Mammary microvascular endothelial cell (primary cell): ENCODE data around the gene HELZ. TPM values are rescaled to one million over a fixed set of nuclear protein-coding genes. Genes with fewer than 3 reads are reported as not detected.

Experiments
- total RNA-seq: library from RNA; depleted of rRNA; stranded (reverse); fragments of >200 nt; gene quantifications from 2 replicates; pipeline ENCODE4 v1.2.3, GENCODE V29; 2015

Gene HELZ, protein sequence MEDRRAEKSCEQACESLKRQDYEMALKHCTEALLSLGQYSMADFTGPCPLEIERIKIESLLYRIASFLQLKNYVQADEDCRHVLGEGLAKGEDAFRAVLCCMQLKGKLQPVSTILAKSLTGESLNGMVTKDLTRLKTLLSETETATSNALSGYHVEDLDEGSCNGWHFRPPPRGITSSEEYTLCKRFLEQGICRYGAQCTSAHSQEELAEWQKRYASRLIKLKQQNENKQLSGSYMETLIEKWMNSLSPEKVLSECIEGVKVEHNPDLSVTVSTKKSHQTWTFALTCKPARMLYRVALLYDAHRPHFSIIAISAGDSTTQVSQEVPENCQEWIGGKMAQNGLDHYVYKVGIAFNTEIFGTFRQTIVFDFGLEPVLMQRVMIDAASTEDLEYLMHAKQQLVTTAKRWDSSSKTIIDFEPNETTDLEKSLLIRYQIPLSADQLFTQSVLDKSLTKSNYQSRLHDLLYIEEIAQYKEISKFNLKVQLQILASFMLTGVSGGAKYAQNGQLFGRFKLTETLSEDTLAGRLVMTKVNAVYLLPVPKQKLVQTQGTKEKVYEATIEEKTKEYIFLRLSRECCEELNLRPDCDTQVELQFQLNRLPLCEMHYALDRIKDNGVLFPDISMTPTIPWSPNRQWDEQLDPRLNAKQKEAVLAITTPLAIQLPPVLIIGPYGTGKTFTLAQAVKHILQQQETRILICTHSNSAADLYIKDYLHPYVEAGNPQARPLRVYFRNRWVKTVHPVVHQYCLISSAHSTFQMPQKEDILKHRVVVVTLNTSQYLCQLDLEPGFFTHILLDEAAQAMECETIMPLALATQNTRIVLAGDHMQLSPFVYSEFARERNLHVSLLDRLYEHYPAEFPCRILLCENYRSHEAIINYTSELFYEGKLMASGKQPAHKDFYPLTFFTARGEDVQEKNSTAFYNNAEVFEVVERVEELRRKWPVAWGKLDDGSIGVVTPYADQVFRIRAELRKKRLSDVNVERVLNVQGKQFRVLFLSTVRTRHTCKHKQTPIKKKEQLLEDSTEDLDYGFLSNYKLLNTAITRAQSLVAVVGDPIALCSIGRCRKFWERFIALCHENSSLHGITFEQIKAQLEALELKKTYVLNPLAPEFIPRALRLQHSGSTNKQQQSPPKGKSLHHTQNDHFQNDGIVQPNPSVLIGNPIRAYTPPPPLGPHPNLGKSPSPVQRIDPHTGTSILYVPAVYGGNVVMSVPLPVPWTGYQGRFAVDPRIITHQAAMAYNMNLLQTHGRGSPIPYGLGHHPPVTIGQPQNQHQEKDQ (N-terminal part only)
- total RNA-seq: 28.0 and 32.9 TPM in 2 replicates

DNA sequence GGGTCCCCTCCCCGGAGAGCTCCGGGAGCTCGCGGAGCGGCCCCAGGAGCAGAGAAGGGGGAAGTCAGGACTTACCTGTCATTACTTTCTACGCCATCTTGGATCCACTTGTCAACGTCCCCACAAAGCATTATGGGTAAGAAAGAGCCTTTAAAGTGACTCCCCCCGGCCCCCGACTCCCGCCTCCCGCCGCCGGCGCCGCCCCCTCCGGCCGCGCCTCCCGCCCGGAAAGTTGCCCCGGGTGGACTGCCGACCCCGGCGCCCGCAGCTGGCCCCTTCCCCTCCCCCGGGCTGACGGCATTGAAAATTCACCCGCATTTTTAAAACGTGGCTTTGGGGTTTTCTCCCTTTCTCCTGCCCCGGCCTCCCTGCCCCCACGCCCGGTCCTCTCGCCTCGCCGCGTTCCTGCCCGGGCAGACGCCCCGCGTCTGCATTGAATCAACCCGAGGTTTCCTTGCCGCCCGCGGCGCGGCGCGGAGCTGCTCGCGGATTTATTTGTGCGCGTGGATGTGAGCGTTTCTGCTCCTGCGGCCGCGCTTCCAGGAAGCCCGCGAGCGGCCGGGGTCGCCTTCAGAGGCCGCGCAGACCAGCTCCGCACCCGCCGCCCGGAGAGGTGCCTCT, at the start of gene HELZ:
HELZ (minus strand) TSS at position 124 of the 621 bp plus-strand sequence. CDS start 26,392 bp downstream, outside the sequence.

DNA sequence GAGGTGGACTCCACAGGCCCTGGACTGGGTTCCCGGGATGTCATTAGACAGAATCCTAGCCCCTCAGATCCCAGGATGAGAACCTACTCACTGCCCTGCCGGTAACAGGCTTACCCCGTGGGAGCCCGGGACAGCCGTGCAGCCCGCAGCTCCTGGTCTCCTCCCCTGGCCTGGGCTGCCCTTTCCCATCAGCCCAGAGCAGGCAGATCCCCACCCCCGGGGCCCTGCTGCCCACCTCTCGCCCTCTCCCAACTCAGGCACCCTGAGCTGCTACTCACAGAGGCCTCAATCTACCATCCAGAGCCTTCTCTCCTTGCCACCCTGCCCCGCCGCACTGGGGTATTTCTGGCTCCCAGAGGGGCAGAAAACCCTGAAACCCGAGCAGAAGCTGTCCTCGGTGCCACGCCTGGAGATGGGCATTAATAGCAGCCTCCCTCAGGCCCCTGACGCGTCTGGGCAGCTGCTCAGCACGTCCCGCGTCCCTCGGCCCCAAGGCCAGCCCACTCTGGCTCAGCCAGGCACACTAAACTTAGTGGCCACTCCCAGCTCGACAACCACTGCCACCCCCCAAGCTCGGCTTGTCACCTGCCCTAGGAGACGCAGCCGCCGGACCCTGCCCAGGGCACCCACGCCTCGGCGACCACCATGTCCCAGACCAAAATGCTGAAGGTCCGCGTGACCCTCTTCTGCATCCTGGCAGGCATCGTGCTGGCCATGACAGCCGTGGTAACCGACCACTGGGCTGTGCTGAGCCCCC, 200.8 kb downstream of the HELZ start, which contains the start of gene CACNG1:
CACNG1 (plus strand) TSS at position 539 of the 757 bp plus-strand sequence; CDS start at position 646, 107 bp downstream.

Other genes starting within 250 kb of the HELZ start
- gene CACNG1, start 200.6 kb downstream of the HELZ start, total RNA-seq: not detected in 2 replicates
- gene PSMD12, start 121.4 kb upstream of the HELZ start, total RNA-seq: 31.5 and 31.7 TPM in 2 replicates
- gene PITPNC1, start 132.1 kb upstream of the HELZ start, total RNA-seq: 19.9 and 22.8 TPM in 2 replicates